PC-3 (cell line): Measurements from ENCODE around the gene PITX2.

Experiments
- EZH2 ChIP-seq: fragments of 300-600 bp; sonication (generic); IDR thresholded peaks from one replicate; pipeline ENCODE4 v1.6.1; 2017; ENCODE audit warnings: antibody characterized with exemption, mild to moderate bottlenecking, low read length; ENCODE audit not compliant: unreplicated experiment
- TF ChIP-seq, protein P1 (sequence below): fragments of 300-600 bp; sonication (generic); conservative IDR thresholded peaks from 2 replicates; pipeline ENCODE4 v1.5.1; 2017; ENCODE audit warnings: antibody characterized with exemption, low read depth, mild to moderate bottlenecking, low read length

DNA sequence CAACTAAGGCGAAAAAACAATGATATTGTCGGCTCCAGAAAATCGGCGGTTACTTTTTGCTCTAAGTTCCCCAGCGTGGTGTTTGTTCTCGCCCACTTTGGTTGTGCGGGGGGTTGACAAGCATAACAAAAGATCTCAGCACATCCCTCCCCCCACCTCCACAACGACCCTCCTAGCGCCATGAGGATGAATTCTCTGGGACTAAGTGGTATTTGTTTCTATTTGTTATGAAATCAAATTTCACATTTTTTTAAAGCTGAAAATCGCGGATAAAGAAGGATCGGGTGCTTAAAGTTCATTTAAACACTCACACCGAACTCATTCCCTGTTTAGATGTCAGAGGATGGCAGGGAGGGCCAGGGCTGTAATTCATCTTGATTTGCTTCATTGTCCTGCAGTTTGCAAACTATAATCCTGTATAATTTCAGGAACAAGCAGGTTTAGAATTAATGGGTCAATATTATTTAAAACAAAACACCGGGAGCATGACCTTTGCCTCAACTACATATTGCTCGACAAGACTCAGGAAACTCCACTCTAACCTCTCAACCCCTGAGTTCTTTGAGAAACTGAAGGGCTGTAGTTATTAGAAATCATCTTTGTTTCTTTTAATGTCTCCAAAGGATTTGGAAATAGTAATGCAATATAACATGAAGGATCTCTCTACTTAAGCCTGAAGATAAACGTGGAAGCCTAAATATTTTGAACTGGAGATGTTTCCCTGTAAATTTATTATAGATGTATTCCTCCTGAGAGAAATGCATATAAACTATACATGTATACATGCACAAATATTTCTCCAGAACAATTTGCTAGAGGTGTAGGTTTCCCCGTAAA lies 6.4 kb downstream of the PITX2 start:
- TF ChIP-seq, protein P1, sequence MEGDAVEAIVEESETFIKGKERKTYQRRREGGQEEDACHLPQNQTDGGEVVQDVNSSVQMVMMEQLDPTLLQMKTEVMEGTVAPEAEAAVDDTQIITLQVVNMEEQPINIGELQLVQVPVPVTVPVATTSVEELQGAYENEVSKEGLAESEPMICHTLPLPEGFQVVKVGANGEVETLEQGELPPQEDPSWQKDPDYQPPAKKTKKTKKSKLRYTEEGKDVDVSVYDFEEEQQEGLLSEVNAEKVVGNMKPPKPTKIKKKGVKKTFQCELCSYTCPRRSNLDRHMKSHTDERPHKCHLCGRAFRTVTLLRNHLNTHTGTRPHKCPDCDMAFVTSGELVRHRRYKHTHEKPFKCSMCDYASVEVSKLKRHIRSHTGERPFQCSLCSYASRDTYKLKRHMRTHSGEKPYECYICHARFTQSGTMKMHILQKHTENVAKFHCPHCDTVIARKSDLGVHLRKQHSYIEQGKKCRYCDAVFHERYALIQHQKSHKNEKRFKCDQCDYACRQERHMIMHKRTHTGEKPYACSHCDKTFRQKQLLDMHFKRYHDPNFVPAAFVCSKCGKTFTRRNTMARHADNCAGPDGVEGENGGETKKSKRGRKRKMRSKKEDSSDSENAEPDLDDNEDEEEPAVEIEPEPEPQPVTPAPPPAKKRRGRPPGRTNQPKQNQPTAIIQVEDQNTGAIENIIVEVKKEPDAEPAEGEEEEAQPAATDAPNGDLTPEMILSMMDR = no peak
- no peak for TF ChIP-seq EZH2
